OCI-LY1 (cell line): Measurements from ENCODE around the gene CRAMP1.

Experiments used
- EZH2 ChIP-seq: fragments of 200-600 bp; sonication (generic), shearing (Covaris generic); IDR thresholded peaks from 2 replicates; pipeline ENCODE4 v1.8.0; 2017; ENCODE audit warnings: borderline replicate concordance, mixed run types, mild to moderate bottlenecking, antibody characterized with exemption, low read length, moderate library complexity, mixed read lengths
- TF ChIP-seq, protein P1 (sequence below): fragments of 200-600 bp; sonication (generic), shearing (Covaris generic); IDR thresholded peaks from 2 replicates; pipeline ENCODE4 v1.5.1; 2017; ENCODE audit warnings: mild to moderate bottlenecking, antibody characterized with exemption, low read length, moderate library complexity, mixed read lengths

DNA sequence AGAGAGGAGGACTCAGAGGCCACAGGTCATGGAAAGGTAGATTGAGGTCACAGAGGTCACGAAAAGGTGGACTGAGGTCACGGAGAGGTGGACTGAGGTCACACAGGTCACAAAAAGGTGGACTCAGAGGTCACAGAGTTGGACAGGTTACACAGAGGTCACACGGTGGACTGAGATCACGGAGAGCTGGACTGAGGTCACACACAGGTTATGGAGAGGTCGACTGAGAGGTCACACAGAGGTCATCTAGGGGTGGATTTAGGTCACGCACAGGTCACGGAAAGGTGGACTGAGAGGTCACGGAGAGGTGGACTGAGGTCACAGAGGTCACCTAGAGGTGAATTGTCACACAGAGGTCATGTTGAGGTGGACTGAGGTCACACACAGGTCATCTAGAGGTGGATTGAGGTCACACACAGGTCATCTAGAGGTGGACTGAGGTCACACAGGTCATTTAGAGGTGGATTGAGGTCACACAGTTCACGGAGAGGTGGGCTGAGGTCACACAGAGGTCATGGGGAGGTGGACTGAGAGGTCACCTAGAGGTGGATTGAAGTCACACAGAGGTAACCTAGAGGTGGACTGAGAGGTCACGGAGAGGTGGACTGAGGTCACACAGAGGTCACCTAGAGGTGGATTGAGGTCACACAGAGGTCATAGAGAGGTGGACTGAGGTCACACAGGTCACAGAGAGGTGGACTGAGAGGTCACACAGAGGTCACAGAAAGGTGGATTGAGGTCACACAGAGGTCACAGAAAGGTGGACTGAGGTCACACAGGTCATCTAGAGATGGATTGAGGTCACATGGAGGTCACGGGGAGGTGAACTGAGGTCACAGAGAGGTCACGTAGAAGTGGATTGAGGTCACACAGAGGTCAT lies 39.2 kb downstream of the CRAMP1 start:
- TF ChIP-seq, protein P1, sequence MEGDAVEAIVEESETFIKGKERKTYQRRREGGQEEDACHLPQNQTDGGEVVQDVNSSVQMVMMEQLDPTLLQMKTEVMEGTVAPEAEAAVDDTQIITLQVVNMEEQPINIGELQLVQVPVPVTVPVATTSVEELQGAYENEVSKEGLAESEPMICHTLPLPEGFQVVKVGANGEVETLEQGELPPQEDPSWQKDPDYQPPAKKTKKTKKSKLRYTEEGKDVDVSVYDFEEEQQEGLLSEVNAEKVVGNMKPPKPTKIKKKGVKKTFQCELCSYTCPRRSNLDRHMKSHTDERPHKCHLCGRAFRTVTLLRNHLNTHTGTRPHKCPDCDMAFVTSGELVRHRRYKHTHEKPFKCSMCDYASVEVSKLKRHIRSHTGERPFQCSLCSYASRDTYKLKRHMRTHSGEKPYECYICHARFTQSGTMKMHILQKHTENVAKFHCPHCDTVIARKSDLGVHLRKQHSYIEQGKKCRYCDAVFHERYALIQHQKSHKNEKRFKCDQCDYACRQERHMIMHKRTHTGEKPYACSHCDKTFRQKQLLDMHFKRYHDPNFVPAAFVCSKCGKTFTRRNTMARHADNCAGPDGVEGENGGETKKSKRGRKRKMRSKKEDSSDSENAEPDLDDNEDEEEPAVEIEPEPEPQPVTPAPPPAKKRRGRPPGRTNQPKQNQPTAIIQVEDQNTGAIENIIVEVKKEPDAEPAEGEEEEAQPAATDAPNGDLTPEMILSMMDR: no peak
- no peak for TF ChIP-seq EZH2
